ENCODE data around the gene HIRA. TPM values are rescaled to one million over a fixed set of nuclear protein-coding genes. Genes with fewer than 3 reads are reported as not detected.

The HIRA gene
- total RNA-seq, 1 experiment from 2014 or later: 51.0 TPM

- ChIA-PET POLR2A (no interaction called here), CTCF (interaction anchor here (1.2 to 1.3 kb wide), 2 partner anchors 11 to 16 kb away, joined by 3 to 5 read pairs; partner anchors contain the start of gene C22orf39)
- Mint-ChIP-seq H3K4me3 (no peak overlapping the region), H3K27ac (no peak overlapping the region), H3K9me3 (no peaks in the 10 kb centered on the region), H3K27me3 (ENCODE audit: low read depth) (no peaks in the 10 kb centered on the region), H3K4me1 (no peaks in the 10 kb centered on the region), H3K36me3 (peaks cover 44% of the 10 kb centered on the region)
- no peak for DNase-seq (ENCODE audit: low spot score)
- TF ChIP-seq HMGA2 (CRISPR knock-in tag; IDR thresholded peaks at IDR 0.05): no peak
- TF ChIP-seq HMGXB4 (CRISPR knock-in tag; IDR thresholded peaks at IDR 0.05): no peak
- no peak for TF ChIP-seq AFF4 (CRISPR knock-in tag; IDR thresholded peaks at IDR 0.05; ENCODE audit: borderline replicate concordance)
- no peak for TF ChIP-seq ZNF219 (CRISPR knock-in tag; IDR thresholded peaks at IDR 0.05; ENCODE audit: borderline replicate concordance)
- no peak for TF ChIP-seq IRF2 (CRISPR knock-in tag; IDR thresholded peaks at IDR 0.05; ENCODE audit: borderline replicate concordance, low read depth)
- TF ChIP-seq ZNF281 (CRISPR knock-in tag; IDR thresholded peaks at IDR 0.05): no peak
- no peak for TF ChIP-seq ETV6 (CRISPR knock-in tag; IDR thresholded peaks at IDR 0.05)
- TF ChIP-seq ZNF671 (CRISPR knock-in tag; IDR thresholded peaks at IDR 0.05): no peak
- no peak for TF ChIP-seq FOXP4 (CRISPR knock-in tag; IDR thresholded peaks at IDR 0.05)
- TF ChIP-seq NR1H2 (CRISPR knock-in tag; IDR thresholded peaks at IDR 0.05): no peak
- TF ChIP-seq FOXK1 (CRISPR knock-in tag; IDR thresholded peaks at IDR 0.05): no peak
- TF ChIP-seq CBFB (CRISPR knock-in tag; IDR thresholded peaks at IDR 0.05; ENCODE audit: low read depth): no peak
- no peak for TF ChIP-seq ZNF512 (CRISPR knock-in tag; IDR thresholded peaks at IDR 0.05; ENCODE audit: borderline replicate concordance)
- no peak for TF ChIP-seq ESRRA (CRISPR knock-in tag; IDR thresholded peaks at IDR 0.05; ENCODE audit: borderline replicate concordance)
- no peak for TF ChIP-seq ZNF121 (CRISPR knock-in tag; IDR thresholded peaks at IDR 0.05)
- TF ChIP-seq ZNF423 (CRISPR knock-in tag; IDR thresholded peaks at IDR 0.05): no peak
- no peak for TF ChIP-seq NR2C2 (CRISPR knock-in tag; IDR thresholded peaks at IDR 0.05)
- no peak for TF ChIP-seq MLX (CRISPR knock-in tag; IDR thresholded peaks at IDR 0.05)
- ATAC-seq: no peak
Observed at GRCh38 chr22:19463008-19463407, 31.5 kb upstream of the HIRA start.
